HepG2 (cell line): Measurements from ENCODE around the gene BMP8B. TPM values are rescaled to one million over a fixed set of nuclear protein-coding genes. Genes with fewer than 3 reads are reported as not detected.

Source experiments
- ATAC-seq: fragments of 200-7000 bp; cut with Tn5 transposase; 3 replicates; pipeline ENCODE4 v1.9.1; 2020; ENCODE audit warnings: mild to moderate bottlenecking, moderate library complexity
- BruUV-seq: library from RNA; stranded (reverse); fragments of 400-500 nt; replicated peaks from 2 replicates; lab custom pipeline; 2021; lab: Mats Ljungman, UMichigan
- CTCF ChIA-PET: fragments of 300-600 bp; formaldehyde crosslinking; extraction: SDS; loops from one replicate; lab custom pipeline; 2021; ENCODE audit warnings: low total read pairs, inconsistent platforms, low intra/inter-chr PET ratio; lab: Yijun Ruan, JAX
- POLR2A ChIA-PET: fragments of 350-600 bp; sonication (Branson Sonifier 250); formaldehyde crosslinking; loops from one replicate; lab custom pipeline; 2020; ENCODE audit warnings: antibody characterized with exemption, inconsistent platforms; lab: Yijun Ruan, JAX
- DNase-seq: peaks from one replicate; pipeline ENCODE4 v3.0.0-alpha.2; 2015; ENCODE audit warnings: low spot score
- FAIRE-seq: peaks from 3 replicates; lab custom pipeline; 2011; peaks lifted over from hg19 to GRCh38; lab: Jason Lieb, UNC
- H2AFZ ChIP-seq: one replicate; pipeline ENCODE4 v1.6.1; 2011; ENCODE audit warnings: low read length, inconsistent platforms
- H3K27ac ChIP-seq: fragments of 300-600 bp; 3 replicates; pipeline ENCODE4 v1.8.0; 2011; ENCODE audit warnings: mixed run types, mild to moderate bottlenecking, mixed read lengths, low read length, inconsistent platforms; ENCODE audit not compliant: insufficient read depth; ENCODE audit errors: extremely low read length
- H3K27me3 ChIP-seq, 2 experiments: fragments of 200-600 bp in 1 of 2; 2 replicates in 1 of 2; 3 replicates in 1 of 2; pipeline versions ENCODE4 v1.6.0 to v1.8.0; 2011; ENCODE audit warnings: low read length in 2 of 2, mild to moderate bottlenecking in 2 of 2, moderate library complexity in 2 of 2, inconsistent platforms in 1 of 2; ENCODE audit not compliant: insufficient read depth in 2 of 2, control insufficient read depth in 1 of 2
- H3K36me3 ChIP-seq, 2 experiments: fragments of 200-600 bp in 1 of 2; replicated peaks in 1 of 2; 2 replicates in 1 of 2; 3 replicates in 1 of 2; pipeline versions ENCODE4 v1.5.1 to v1.8.0; 2011; ENCODE audit warnings: low read length in 2 of 2, inconsistent platforms in 1 of 2; ENCODE audit not compliant: insufficient read depth in 2 of 2, control insufficient read depth in 1 of 2
- H3K4me1 ChIP-seq: 2 replicates; pipeline ENCODE4 v1.5.1; 2012; ENCODE audit warnings: low read length, inconsistent platforms; ENCODE audit not compliant: insufficient read depth
- H3K4me2 ChIP-seq: 2 replicates; pipeline ENCODE4 v1.6.0; 2011; ENCODE audit warnings: low read depth, low read length, inconsistent platforms
- H3K4me3 ChIP-seq, 3 experiments: fragments of 200-600 bp in 1 of 3; sonication (generic), shearing (Covaris generic) in 1 of 3; replicated peaks in 1 of 3; 2 replicates each; pipeline ENCODE4 v1.5.1; 2011 to 2016; ENCODE audit warnings: low read length in 3 of 3, inconsistent platforms in 2 of 3, low read depth in 2 of 3, mild to moderate bottlenecking in 2 of 3, control low read depth in 1 of 3, mixed read lengths in 1 of 3; ENCODE audit not compliant: insufficient read depth in 1 of 3
- H3K79me2 ChIP-seq: one replicate; pipeline ENCODE4 v1.6.1; 2011; ENCODE audit warnings: low read length, inconsistent platforms; ENCODE audit not compliant: insufficient read depth
- H3K9ac ChIP-seq: 2 replicates; pipeline ENCODE4 v1.6.0; 2011; ENCODE audit warnings: mild to moderate bottlenecking, low read depth, low read length, inconsistent platforms; ENCODE audit not compliant: insufficient read depth
- H3K9me3 ChIP-seq: 2 replicates; pipeline ENCODE4 v1.5.1; 2012; ENCODE audit warnings: mild to moderate bottlenecking, low read length
- H4K20me1 ChIP-seq: 2 replicates; pipeline ENCODE4 v1.6.0; 2011; ENCODE audit warnings: inconsistent platforms, mild to moderate bottlenecking, low read length, moderate library complexity; ENCODE audit not compliant: insufficient read depth
- AKAP8 ChIP-seq: sonication (generic); formaldehyde crosslinking; IDR thresholded peaks from 2 replicates; pipeline ENCODE4 v1.5.1; 2020; ENCODE audit warnings: mild to moderate bottlenecking, missing genetic modification reagents
- BRD4 ChIP-seq: sonication (generic); formaldehyde crosslinking; IDR thresholded peaks from 2 replicates; pipeline ENCODE4 v1.4.0; 2020; ENCODE audit warnings: missing genetic modification reagents
- CBFB ChIP-seq: sonication (generic); formaldehyde crosslinking; IDR thresholded peaks from 2 replicates; pipeline ENCODE4 v1.4.0; 2020; ENCODE audit warnings: missing genetic modification reagents
- TCF12 ChIP-seq, 2 experiments: fragments of 450-650 bp in 1 of 2; sonication (generic) in 1 of 2; formaldehyde crosslinking in 1 of 2; IDR thresholded peaks; 2 replicates each; pipeline versions ENCODE4 v1.6.1 to v1.8.0; 2017 to 2022; ENCODE audit warnings: antibody characterized with exemption in 1 of 2, mild to moderate bottlenecking in 1 of 2, missing genetic modification reagents in 1 of 2, moderate library complexity in 1 of 2
- ZNF232 ChIP-seq: sonication (generic); formaldehyde crosslinking; IDR thresholded peaks from 2 replicates; pipeline ENCODE4 v1.4.0; 2020; ENCODE audit warnings: missing genetic modification reagents, borderline replicate concordance
- ZNF331 ChIP-seq: sonication (generic); formaldehyde crosslinking; IDR thresholded peaks from 2 replicates; pipeline ENCODE4 v1.4.0; 2020; ENCODE audit warnings: missing genetic modification reagents
- ZNF337 ChIP-seq: sonication (generic); formaldehyde crosslinking; IDR thresholded peaks from 2 replicates; pipeline ENCODE4 v1.5.1; 2020; ENCODE audit warnings: missing genetic modification reagents, low read depth, mild to moderate bottlenecking, borderline replicate concordance
- ZNF441 ChIP-seq: sonication (generic); formaldehyde crosslinking; IDR thresholded peaks from 2 replicates; pipeline ENCODE4 v1.7.0; 2021; ENCODE audit warnings: missing genetic modification reagents, borderline replicate concordance
- ZNF792 ChIP-seq: IDR thresholded peaks from 2 replicates; pipeline ENCODE4 v1.6.1; 2016
- ZSCAN31 ChIP-seq: sonication (generic); formaldehyde crosslinking; IDR thresholded peaks from 2 replicates; pipeline ENCODE4 v1.5.0; 2020; ENCODE audit warnings: low read depth, mild to moderate bottlenecking, missing genetic modification reagents
- WGBS: methylation state at CpG from one replicate; pipeline ENCODE4 v1.1.6; 2017; ENCODE audit warnings: low lambda C conversion rate; 5-methylcytosine and 5-hydroxymethylcytosine counted together
- in situ Hi-C: cut with HindIII; loops from 2 replicates; pipeline ENCODE4 v1.10.0; 2017; ENCODE audit warnings: low pct_unique_long_range_greater_than_20kb; ENCODE audit not compliant: extremely low pct_ligation_motif_present
- intact Hi-C: fragments of 100-400 bp; cut with micrococcal nuclease; formaldehyde crosslinking; loops from one replicate; pipeline ENCODE4 v1.10.0; 2022; ENCODE audit not compliant: unreplicated experiment
- polyA plus RNA-seq, 8 experiments: library from polyadenylated mRNA; depleted of rRNA in 3 of 8; stranded (reverse) in 7 of 8; unstranded in 1 of 8; fragments of >200 nt; fragmentation: Illumina TruSeq in 4 of 8; extraction: Trizol in 4 of 8; gene quantifications; 2 replicates each; pipeline versions ENCODE4 v1.2.1 to v1.2.3, GENCODE V29; 2011 to 2016; ENCODE audit warnings: low read depth in 4 of 8, missing spikeins in 1 of 8, mixed read lengths in 1 of 8; ENCODE audit not compliant: insufficient read depth in 1 of 8
- total RNA-seq, 5 experiments: library from RNA; depleted of rRNA; stranded (reverse); fragments of >200 nt; fragmentation: Illumina TruSeq; extraction: Trizol; gene quantifications; 2 replicates each; pipeline ENCODE4 v1.2.3, GENCODE V29; 2016; ENCODE audit warnings: low read depth in 1 of 5
- TF ChIP-seq, protein P1 (sequence below): IDR thresholded peaks from 2 replicates; pipeline ENCODE4 v1.6.1; 2016
- TF ChIP-seq, protein P2 (sequence below): sonication (generic); formaldehyde crosslinking; IDR thresholded peaks from 2 replicates; pipeline ENCODE4 v1.5.0; 2020; ENCODE audit warnings: mild to moderate bottlenecking, missing genetic modification reagents, borderline replicate concordance

BMP8B gene
- total and polyA plus RNA-seq, 2 of the 13 experiments (the other 11 are each of a cell fraction or from before 2014, with no cell fraction given) = 0.29 to 0.41 TPM

DNA sequence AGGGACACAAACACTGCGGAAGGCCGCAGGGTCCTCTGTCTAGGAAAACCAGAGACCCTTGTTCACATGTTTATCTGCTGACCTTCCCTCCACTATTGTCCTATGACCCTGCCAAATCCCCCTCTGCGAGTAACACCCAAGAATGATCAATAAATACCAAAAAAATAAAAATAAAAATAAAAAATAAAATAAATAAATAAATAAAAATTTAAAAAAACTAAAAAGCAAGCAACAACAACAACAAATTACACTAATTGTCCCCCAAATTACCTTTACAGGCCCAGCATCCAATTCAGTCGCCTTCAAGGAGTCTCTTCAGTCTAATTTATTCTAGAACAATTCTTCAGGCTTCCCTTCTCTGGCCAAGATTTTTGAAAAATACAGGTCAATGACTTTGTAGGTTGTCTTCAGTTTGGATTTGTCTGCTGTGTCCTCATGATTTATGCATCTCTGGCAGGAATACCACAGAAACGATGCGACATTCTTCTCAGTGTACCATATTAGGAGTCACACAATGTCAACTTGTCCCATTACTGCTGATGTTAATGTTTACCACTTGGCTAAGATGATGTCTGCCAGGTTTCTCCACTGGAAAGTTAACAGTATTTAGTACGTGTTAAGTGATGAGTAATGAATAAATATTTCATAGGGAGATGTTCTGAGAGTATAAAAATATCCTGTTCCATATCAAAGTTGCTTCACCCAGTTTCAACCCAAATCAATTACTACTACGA, 20.3 kb upstream of the BMP8B start:
- peaks cover 5% of the 10 kb centered on the region; the same call in 1 of the 2 replicates for H3K9me3 ChIP-seq
- no peaks in the 10 kb centered on the region for H4K20me1 ChIP-seq
- no peak overlapping the region for H2AFZ ChIP-seq
- no peak for FAIRE-seq
- no peaks in the 10 kb centered on the region for H3K36me3 ChIP-seq
- intact Hi-C loops = no loop called here
- CTCF ChIA-PET = no interaction called here
- WGBS = 21% methylated on average over 7 of the region's 8 CpGs
- BruUV-seq = no TSS peak
- no peaks in the 10 kb centered on the region for H3K79me2 ChIP-seq
- TF ChIP-seq ZNF337 (no peak), ZNF792 (no peak), TCF12 (IDR thresholded peaks at IDR 0.05) (no peak), TCF12 (CRISPR knock-in tag; IDR thresholded peaks at IDR 0.05) (no peak), CBFB (no peak), AKAP8 (CRISPR knock-in tag) (no peak), ZNF441 (no peak), ZNF232 (CRISPR knock-in tag) (no peak), ZNF331 (CRISPR knock-in tag) (no peak), BRD4 (no peak), ZSCAN31 (CRISPR knock-in tag) (no peak)
- TF ChIP-seq, protein P1, sequence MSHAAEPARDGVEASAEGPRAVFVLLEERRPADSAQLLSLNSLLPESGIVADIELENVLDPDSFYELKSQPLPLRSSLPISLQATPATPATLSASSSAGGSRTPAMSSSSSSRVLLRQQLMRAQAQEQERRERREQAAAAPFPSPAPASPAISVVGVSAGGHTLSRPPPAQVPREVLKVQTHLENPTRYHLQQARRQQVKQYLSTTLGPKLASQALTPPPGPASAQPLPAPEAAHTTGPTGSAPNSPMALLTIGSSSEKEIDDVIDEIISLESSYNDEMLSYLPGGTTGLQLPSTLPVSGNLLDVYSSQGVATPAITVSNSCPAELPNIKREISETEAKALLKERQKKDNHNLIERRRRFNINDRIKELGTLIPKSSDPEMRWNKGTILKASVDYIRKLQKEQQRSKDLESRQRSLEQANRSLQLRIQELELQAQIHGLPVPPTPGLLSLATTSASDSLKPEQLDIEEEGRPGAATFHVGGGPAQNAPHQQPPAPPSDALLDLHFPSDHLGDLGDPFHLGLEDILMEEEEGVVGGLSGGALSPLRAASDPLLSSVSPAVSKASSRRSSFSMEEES (CRISPR knock-in tag) = no peak
- TF ChIP-seq, protein P2, sequence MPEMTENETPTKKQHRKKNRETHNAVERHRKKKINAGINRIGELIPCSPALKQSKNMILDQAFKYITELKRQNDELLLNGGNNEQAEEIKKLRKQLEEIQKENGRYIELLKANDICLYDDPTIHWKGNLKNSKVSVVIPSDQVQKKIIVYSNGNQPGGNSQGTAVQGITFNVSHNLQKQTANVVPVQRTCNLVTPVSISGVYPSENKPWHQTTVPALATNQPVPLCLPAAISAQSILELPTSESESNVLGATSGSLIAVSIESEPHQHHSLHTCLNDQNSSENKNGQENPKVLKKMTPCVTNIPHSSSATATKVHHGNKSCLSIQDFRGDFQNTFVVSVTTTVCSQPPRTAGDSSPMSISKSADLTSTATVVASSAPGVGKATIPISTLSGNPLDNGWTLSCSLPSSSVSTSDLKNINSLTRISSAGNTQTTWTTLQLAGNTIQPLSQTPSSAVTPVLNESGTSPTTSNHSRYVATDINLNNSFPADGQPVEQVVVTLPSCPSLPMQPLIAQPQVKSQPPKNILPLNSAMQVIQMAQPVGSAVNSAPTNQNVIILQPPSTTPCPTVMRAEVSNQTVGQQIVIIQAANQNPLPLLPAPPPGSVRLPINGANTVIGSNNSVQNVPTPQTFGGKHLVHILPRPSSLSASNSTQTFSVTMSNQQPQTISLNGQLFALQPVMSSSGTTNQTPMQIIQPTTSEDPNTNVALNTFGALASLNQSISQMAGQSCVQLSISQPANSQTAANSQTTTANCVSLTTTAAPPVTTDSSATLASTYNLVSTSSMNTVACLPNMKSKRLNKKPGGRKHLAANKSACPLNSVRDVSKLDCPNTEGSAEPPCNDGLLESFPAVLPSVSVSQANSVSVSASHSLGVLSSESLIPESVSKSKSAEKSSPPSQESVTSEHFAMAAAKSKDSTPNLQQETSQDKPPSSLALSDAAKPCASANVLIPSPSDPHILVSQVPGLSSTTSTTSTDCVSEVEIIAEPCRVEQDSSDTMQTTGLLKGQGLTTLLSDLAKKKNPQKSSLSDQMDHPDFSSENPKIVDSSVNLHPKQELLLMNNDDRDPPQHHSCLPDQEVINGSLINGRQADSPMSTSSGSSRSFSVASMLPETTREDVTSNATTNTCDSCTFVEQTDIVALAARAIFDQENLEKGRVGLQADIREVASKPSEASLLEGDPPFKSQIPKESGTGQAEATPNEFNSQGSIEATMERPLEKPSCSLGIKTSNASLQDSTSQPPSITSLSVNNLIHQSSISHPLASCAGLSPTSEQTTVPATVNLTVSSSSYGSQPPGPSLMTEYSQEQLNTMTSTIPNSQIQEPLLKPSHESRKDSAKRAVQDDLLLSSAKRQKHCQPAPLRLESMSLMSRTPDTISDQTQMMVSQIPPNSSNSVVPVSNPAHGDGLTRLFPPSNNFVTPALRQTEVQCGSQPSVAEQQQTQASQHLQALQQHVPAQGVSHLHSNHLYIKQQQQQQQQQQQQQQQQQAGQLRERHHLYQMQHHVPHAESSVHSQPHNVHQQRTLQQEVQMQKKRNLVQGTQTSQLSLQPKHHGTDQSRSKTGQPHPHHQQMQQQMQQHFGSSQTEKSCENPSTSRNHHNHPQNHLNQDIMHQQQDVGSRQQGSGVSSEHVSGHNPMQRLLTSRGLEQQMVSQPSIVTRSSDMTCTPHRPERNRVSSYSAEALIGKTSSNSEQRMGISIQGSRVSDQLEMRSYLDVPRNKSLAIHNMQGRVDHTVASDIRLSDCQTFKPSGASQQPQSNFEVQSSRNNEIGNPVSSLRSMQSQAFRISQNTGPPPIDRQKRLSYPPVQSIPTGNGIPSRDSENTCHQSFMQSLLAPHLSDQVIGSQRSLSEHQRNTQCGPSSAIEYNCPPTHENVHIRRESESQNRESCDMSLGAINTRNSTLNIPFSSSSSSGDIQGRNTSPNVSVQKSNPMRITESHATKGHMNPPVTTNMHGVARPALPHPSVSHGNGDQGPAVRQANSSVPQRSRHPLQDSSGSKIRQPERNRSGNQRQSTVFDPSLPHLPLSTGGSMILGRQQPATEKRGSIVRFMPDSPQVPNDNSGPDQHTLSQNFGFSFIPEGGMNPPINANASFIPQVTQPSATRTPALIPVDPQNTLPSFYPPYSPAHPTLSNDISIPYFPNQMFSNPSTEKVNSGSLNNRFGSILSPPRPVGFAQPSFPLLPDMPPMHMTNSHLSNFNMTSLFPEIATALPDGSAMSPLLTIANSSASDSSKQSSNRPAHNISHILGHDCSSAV (CRISPR knock-in tag) = no peak
- TF ChIP-seq, all 625 proteins: peak for 0
- in situ Hi-C loops = no loop called here
- H3K4me1 ChIP-seq = no peaks in the 10 kb centered on the region
- ATAC-seq (no peak), DNase-seq (no peak)
- H3K4me2 ChIP-seq = no peak overlapping the region
- H3K4me3 ChIP-seq = no peak overlapping the region
- H3K27me3 ChIP-seq = peaks cover 0 to 4% of the 10 kb centered on the region in 2 experiments; a peak in 2 of 5 replicates
- POLR2A ChIA-PET = no interaction called here
- H3K9ac ChIP-seq = no peak overlapping the region
- no peak overlapping the region for H3K27ac ChIP-seq
